ENCODE measurements around the gene EML4.
"Not testable (repeated sequence)": the region's sequence is repeated elsewhere in the genome, so short reads cannot be mapped to it uniquely, and the experiment has no call there.

Gene EML4

GRCh38 chr2:42329736-42330135, 160.6 kb downstream of the EML4 start:
- Mint-ChIP-seq H3K27me3 (ENCODE audit: low read depth) (no peaks in the 10 kb centered on the region), H3K9me3 (no peaks in the 10 kb centered on the region), H3K4me3 (no peak overlapping the region), H3K36me3 (ENCODE audit: low read depth) (peaks cover 49% of the 10 kb centered on the region), H3K27ac (no peak overlapping the region), H3K4me1 (ENCODE audit: low read depth) (peaks cover 22% of the 10 kb centered on the region)

GRCh38 chr2:42331569-42332284, 162.6 kb downstream of the EML4 start:
- Mint-ChIP-seq H3K27ac (no peak overlapping the region), H3K9me3 (no peaks in the 10 kb centered on the region), H3K36me3 (ENCODE audit: low read depth) (peaks cover 47% of the 10 kb centered on the region), H3K4me3 (no peak overlapping the region), H3K27me3 (ENCODE audit: low read depth) (no peaks in the 10 kb centered on the region), H3K4me1 (ENCODE audit: low read depth) (peaks cover 14% of the 10 kb centered on the region)

GRCh38 chr2:42332575-42332974, 163.4 kb downstream of the EML4 start:
- H3K4me3 Mint-ChIP-seq: no peak overlapping the region
- H3K36me3 Mint-ChIP-seq (ENCODE audit: low read depth): peaks cover 47% of the 10 kb centered on the region
- no peak overlapping the region for H3K27ac Mint-ChIP-seq
- no peaks in the 10 kb centered on the region for H3K27me3 Mint-ChIP-seq (ENCODE audit: low read depth)
- H3K4me1 Mint-ChIP-seq (ENCODE audit: low read depth): peaks cover 5% of the 10 kb centered on the region
- no peaks in the 10 kb centered on the region for H3K9me3 Mint-ChIP-seq

- no peaks in the 10 kb centered on the region for H3K9me3 Mint-ChIP-seq
- H3K36me3 Mint-ChIP-seq (ENCODE audit: low read depth): peaks cover 47% of the 10 kb centered on the region
- H3K4me1 Mint-ChIP-seq (ENCODE audit: low read depth): peaks cover 3% of the 10 kb centered on the region
- H3K4me3 Mint-ChIP-seq: no peak overlapping the region
- no peak overlapping the region for H3K27ac Mint-ChIP-seq
- no peaks in the 10 kb centered on the region for H3K27me3 Mint-ChIP-seq (ENCODE audit: low read depth)
Measured at GRCh38 chr2:42333579-42333978, 164.4 kb downstream of the EML4 start.

- H3K27me3 Mint-ChIP-seq (ENCODE audit: low read depth): no peaks in the 10 kb centered on the region
- no peaks in the 10 kb centered on the region for H3K9me3 Mint-ChIP-seq
- H3K4me1 Mint-ChIP-seq (ENCODE audit: low read depth): peaks cover 3% of the 10 kb centered on the region
- H3K4me3 Mint-ChIP-seq: no peak overlapping the region
- H3K27ac Mint-ChIP-seq: no peak overlapping the region
- H3K36me3 Mint-ChIP-seq (ENCODE audit: low read depth): peaks cover 47% of the 10 kb centered on the region
Measured at GRCh38 chr2:42334220-42334619, 165.1 kb downstream of the EML4 start.

- not testable (repeated sequence) for H3K27ac Mint-ChIP-seq; H3K4me3 Mint-ChIP-seq; H3K9me3 Mint-ChIP-seq; H3K4me1 Mint-ChIP-seq (ENCODE audit: low read depth); H3K27me3 Mint-ChIP-seq (ENCODE audit: low read depth)
- H3K36me3 Mint-ChIP-seq (ENCODE audit: low read depth): peaks cover 45% of the 10 kb centered on the region
Measured at GRCh38 chr2:42334865-42335264, 165.7 kb downstream of the EML4 start.

- no peak overlapping the region for H3K27ac Mint-ChIP-seq
- peaks cover 1% of the 10 kb centered on the region for H3K4me1 Mint-ChIP-seq (ENCODE audit: low read depth)
- no peaks in the 10 kb centered on the region for H3K27me3 Mint-ChIP-seq (ENCODE audit: low read depth)
- H3K36me3 Mint-ChIP-seq (ENCODE audit: low read depth): peaks cover 51% of the 10 kb centered on the region
- H3K4me3 Mint-ChIP-seq: no peak overlapping the region
- H3K9me3 Mint-ChIP-seq: no peaks in the 10 kb centered on the region
Measured at GRCh38 chr2:42335514-42336104, 166.5 kb downstream of the EML4 start.

- no peaks in the 10 kb centered on the region for H3K9me3 Mint-ChIP-seq
- H3K36me3 Mint-ChIP-seq (ENCODE audit: low read depth): peaks cover 47% of the 10 kb centered on the region
- no peaks in the 10 kb centered on the region for H3K27me3 Mint-ChIP-seq (ENCODE audit: low read depth)
- no peak overlapping the region for H3K4me3 Mint-ChIP-seq
- no peak overlapping the region for H3K27ac Mint-ChIP-seq
- peaks cover 3% of the 10 kb centered on the region for H3K4me1 Mint-ChIP-seq (ENCODE audit: low read depth)
Measured at GRCh38 chr2:42336361-42336965, 167.3 kb downstream of the EML4 start.

- no peak overlapping the region for H3K4me3 Mint-ChIP-seq
- peaks cover 8% of the 10 kb centered on the region for H3K4me1 Mint-ChIP-seq (ENCODE audit: low read depth)
- peaks cover 39% of the 10 kb centered on the region for H3K36me3 Mint-ChIP-seq (ENCODE audit: low read depth)
- no peak overlapping the region for H3K27ac Mint-ChIP-seq
- H3K27me3 Mint-ChIP-seq (ENCODE audit: low read depth): no peaks in the 10 kb centered on the region
- H3K9me3 Mint-ChIP-seq: no peaks in the 10 kb centered on the region
Measured at GRCh38 chr2:42337356-42337820, 168.2 kb downstream of the EML4 start.

GRCh38 chr2:42337846-42338566, 168.9 kb downstream of the EML4 start:
- Mint-ChIP-seq H3K9me3 (no peaks in the 10 kb centered on the region), H3K27me3 (ENCODE audit: low read depth) (no peaks in the 10 kb centered on the region), H3K4me1 (ENCODE audit: low read depth) (peaks cover 12% of the 10 kb centered on the region), H3K4me3 (no peak overlapping the region), H3K27ac (no peak overlapping the region), H3K36me3 (ENCODE audit: low read depth) (peaks cover 35% of the 10 kb centered on the region)

GRCh38 chr2:42338567-42339190, 169.5 kb downstream of the EML4 start:
- Mint-ChIP-seq H3K27me3 (ENCODE audit: low read depth) (no peaks in the 10 kb centered on the region), H3K9me3 (no peaks in the 10 kb centered on the region), H3K27ac (peak overlapping the region; percentile 14), H3K36me3 (ENCODE audit: low read depth) (peaks cover 33% of the 10 kb centered on the region), H3K4me1 (ENCODE audit: low read depth) (peaks cover 17% of the 10 kb centered on the region), H3K4me3 (no peak overlapping the region)

- Mint-ChIP-seq H3K27me3 (ENCODE audit: low read depth) (no peaks in the 10 kb centered on the region), H3K4me1 (ENCODE audit: low read depth) (peaks cover 17% of the 10 kb centered on the region), H3K9me3 (no peaks in the 10 kb centered on the region), H3K4me3 (no peak overlapping the region), H3K36me3 (ENCODE audit: low read depth) (peaks cover 31% of the 10 kb centered on the region), H3K27ac (no peak overlapping the region)
Measured at GRCh38 chr2:42339191-42339912, 170.2 kb downstream of the EML4 start.

GRCh38 chr2:42340045-42340937, 171.1 kb downstream of the EML4 start:
- peaks cover 31% of the 10 kb centered on the region for H3K36me3 Mint-ChIP-seq (ENCODE audit: low read depth)
- no peak overlapping the region for H3K4me3 Mint-ChIP-seq
- H3K4me1 Mint-ChIP-seq (ENCODE audit: low read depth): peaks cover 17% of the 10 kb centered on the region
- no peaks in the 10 kb centered on the region for H3K27me3 Mint-ChIP-seq (ENCODE audit: low read depth)
- H3K9me3 Mint-ChIP-seq: no peaks in the 10 kb centered on the region
- H3K27ac Mint-ChIP-seq: no peak overlapping the region
